Natural killer cell (primary cell): ENCODE results near the gene TRAPPC13. TPM values are rescaled to one million over a fixed set of nuclear protein-coding genes. Genes with fewer than 3 reads are reported as not detected.
"Not testable (repeated sequence)": the region's sequence is repeated elsewhere in the genome, so short reads cannot be mapped to it uniquely, and the experiment has no call there.

Experiments
- ATAC-seq, 3 donors: fragments of 150-1000 bp in 2 of 3; fragments of 200-7000 bp in 1 of 3; cut with Tn5 transposase; 1 replicate in 1 of 3; 2 replicates in 2 of 3; pipeline ENCODE4 v1.10.0; 2021; ENCODE audit warnings: mild to moderate bottlenecking in 2 of 3, moderate library complexity in 2 of 3
- DNase-seq, 2 donors: peaks; one replicate each; pipeline versions ENCODE4 v3.0.0 to v3.0.0-alpha.2; 2013 to 2021; ENCODE audit warnings: mixed read lengths in 1 of 2
- H3K27ac ChIP-seq: one replicate; pipeline ENCODE4 v1.5.1; 2013; ENCODE audit warnings: mild to moderate bottlenecking, low read length
- H3K27me3 ChIP-seq: one replicate; pipeline ENCODE4 v1.6.1; 2013; ENCODE audit warnings: low read length; ENCODE audit not compliant: control insufficient read depth, insufficient read depth
- H3K36me3 ChIP-seq: one replicate; pipeline ENCODE4 v1.6.1; 2013; ENCODE audit warnings: low read length; ENCODE audit not compliant: control insufficient read depth, insufficient read depth
- H3K4me1 ChIP-seq: one replicate; pipeline ENCODE4 v1.6.1; 2013; ENCODE audit warnings: low read length; ENCODE audit not compliant: control insufficient read depth, insufficient read depth
- H3K4me3 ChIP-seq: one replicate; pipeline ENCODE4 v1.5.1; 2013; ENCODE audit warnings: low read length
- H3K9me3 ChIP-seq: one replicate; pipeline ENCODE4 v1.6.1; 2013; ENCODE audit warnings: low read length; ENCODE audit not compliant: control insufficient read depth, insufficient read depth
- H3K27ac Mint-ChIP-seq, 2 donors: one replicate each; pipeline ENCODE4 v1.8.0; 2022; ENCODE audit warnings: mild to moderate bottlenecking in 2 of 2, mixed read lengths in 2 of 2, moderate library complexity in 1 of 2
- H3K27me3 Mint-ChIP-seq, 2 donors: one replicate each; pipeline ENCODE4 v1.8.0; 2022; ENCODE audit warnings: low read depth in 2 of 2, mixed read lengths in 2 of 2
- H3K36me3 Mint-ChIP-seq: one replicate; pipeline ENCODE4 v1.8.0; 2022; ENCODE audit warnings: mixed read lengths
- H3K4me1 Mint-ChIP-seq, 2 donors: one replicate each; pipeline ENCODE4 v1.8.0; 2022; ENCODE audit warnings: mixed read lengths in 2 of 2
- H3K4me3 Mint-ChIP-seq: one replicate; pipeline ENCODE4 v1.8.0; 2022; ENCODE audit warnings: mild to moderate bottlenecking, moderate library complexity, mixed read lengths
- H3K9me3 Mint-ChIP-seq, 2 donors: one replicate each; pipeline ENCODE4 v1.8.0; 2022; ENCODE audit warnings: mixed read lengths in 2 of 2
- CTCF ChIP-seq: fragments of 200-600 bp; IDR thresholded peaks from one replicate; pipeline ENCODE4 v1.8.0; 2022; ENCODE audit warnings: antibody characterized with exemption
- WGBS: methylation state at CpG from one replicate; pipeline ENCODE4 v1.1.7; 2013; ENCODE audit warnings: missing lambda C conversion rate; ENCODE audit not compliant: insufficient coverage; 5-methylcytosine and 5-hydroxymethylcytosine counted together
- intact Hi-C: fragments of 100-400 bp; cut with micrococcal nuclease; formaldehyde crosslinking; loops from one replicate; pipeline ENCODE4 v1.14.2; 2022
- total RNA-seq, 4 donors: library from RNA; stranded (reverse); fragments of 120-200 nt in 1 of 4; gene quantifications; one replicate each; pipeline versions ENCODE4 v1.2.3 to v1.2.4, GENCODE V29; 2013 to 2022

The TRAPPC13 gene
- total RNA-seq, 3 donors from 2014 or later (not counting 1 experiment from before 2014, with no cell fraction given): 20.9 to 27.5 (median 25.6) TPM

- H3K36me3 Mint-ChIP-seq: peaks cover 7% of the 10 kb centered on the region
Measured at GRCh38 chr5:65668696-65669095, 43.9 kb downstream of the TRAPPC13 start.

GRCh38 chr5:65672796-65673195 lies 48.0 kb downstream of the TRAPPC13 start:
- Mint-ChIP-seq H3K36me3 (no peaks in the 10 kb centered on the region), H3K4me3 (no peak overlapping the region), H3K9me3 (no peaks in the 10 kb centered on the region), H3K4me1 (no peaks in the 10 kb centered on the region), H3K27ac (no peak overlapping the region), H3K27me3 (no peaks in the 10 kb centered on the region)
- no peak for TF ChIP-seq CTCF
- no peaks in the 10 kb centered on the region for H3K27me3 ChIP-seq
- no peak for DNase-seq
- H3K27ac ChIP-seq: no peak overlapping the region
- no peaks in the 10 kb centered on the region for H3K9me3 ChIP-seq
- WGBS: no CpG with 5 or more reads among the region's 1 CpG
- H3K36me3 ChIP-seq: peaks cover 25% of the 10 kb centered on the region
- H3K4me1 ChIP-seq: no peaks in the 10 kb centered on the region
- H3K4me3 ChIP-seq: no peak overlapping the region
- intact Hi-C loops: no loop called here
- ATAC-seq: no peak

More at GRCh38 chr5:65668696-65669095, 43.9 kb downstream of the TRAPPC13 start:
- H3K4me3 ChIP-seq: no peak overlapping the region
- intact Hi-C loops: no loop called here
- H3K4me1 Mint-ChIP-seq: peaks cover 8% of the 10 kb centered on the region in 2 donors
- H3K9me3 Mint-ChIP-seq: no peaks in the 10 kb centered on the region
- peaks cover 36% of the 10 kb centered on the region for H3K36me3 ChIP-seq
- ATAC-seq (no peak), DNase-seq (no peak)
- no peak overlapping the region for H3K27ac ChIP-seq
- H3K4me3 Mint-ChIP-seq: no peak overlapping the region
- H3K27me3 ChIP-seq: no peaks in the 10 kb centered on the region
- H3K27ac Mint-ChIP-seq: no peak overlapping the region
- TF ChIP-seq CTCF: no peak
- WGBS: 72% methylated on average over 5 of the region's 7 CpGs
- no peaks in the 10 kb centered on the region for H3K4me1 ChIP-seq
- H3K9me3 ChIP-seq: no peaks in the 10 kb centered on the region
- H3K27me3 Mint-ChIP-seq: no peaks in the 10 kb centered on the region

GRCh38 chr5:65674749-65675148 lies 49.9 kb downstream of the TRAPPC13 start:
- H3K9me3 Mint-ChIP-seq: no peaks in the 10 kb centered on the region
- H3K4me3 ChIP-seq: no peak overlapping the region
- no peak overlapping the region for H3K4me3 Mint-ChIP-seq
- no peaks in the 10 kb centered on the region for H3K36me3 Mint-ChIP-seq
- H3K9me3 ChIP-seq: no peaks in the 10 kb centered on the region
- H3K27ac ChIP-seq: no peak overlapping the region
- H3K4me1 ChIP-seq: no peaks in the 10 kb centered on the region
- H3K27me3 Mint-ChIP-seq: no peaks in the 10 kb centered on the region
- no peak for DNase-seq
- no peak overlapping the region for H3K27ac Mint-ChIP-seq
- no peaks in the 10 kb centered on the region for H3K4me1 Mint-ChIP-seq
- no peaks in the 10 kb centered on the region for H3K27me3 ChIP-seq
- no peak for TF ChIP-seq CTCF
- intact Hi-C loops: no loop called here
- no peak for ATAC-seq
- peaks cover 20% of the 10 kb centered on the region for H3K36me3 ChIP-seq

- ATAC-seq, H3K27ac Mint-ChIP-seq, H3K9me3 Mint-ChIP-seq, H3K9me3 ChIP-seq, H3K27me3 ChIP-seq, H3K4me1 Mint-ChIP-seq, intact Hi-C loops, H3K27ac ChIP-seq, H3K4me1 ChIP-seq, H3K36me3 Mint-ChIP-seq, H3K27me3 Mint-ChIP-seq, DNase-seq, H3K4me3 ChIP-seq, H3K4me3 Mint-ChIP-seq: not testable (repeated sequence)
- H3K36me3 ChIP-seq: peaks cover 21% of the 10 kb centered on the region
- 97% methylated on average over 3 of the region's 3 CpGs for WGBS
Measured at GRCh38 chr5:65676056-65676455, 51.2 kb downstream of the TRAPPC13 start.
